Inferior parietal cortex (tissue), 1 donor: ENCODE measurements around the gene TMEM45A.
A peak's percentile ranks its signal among the peaks of the same experiment; 100 is the strongest.
"Not testable (repeated sequence)": the region's sequence is repeated elsewhere in the genome, so short reads cannot be mapped to it uniquely, and the experiment has no call there.

ENCODE experiments used
- DNase-seq: peaks from one replicate; pipeline ENCODE4 v3.0.0-alpha.2; 2016; ENCODE audit errors: extremely low spot score

The TMEM45A gene

DNA sequence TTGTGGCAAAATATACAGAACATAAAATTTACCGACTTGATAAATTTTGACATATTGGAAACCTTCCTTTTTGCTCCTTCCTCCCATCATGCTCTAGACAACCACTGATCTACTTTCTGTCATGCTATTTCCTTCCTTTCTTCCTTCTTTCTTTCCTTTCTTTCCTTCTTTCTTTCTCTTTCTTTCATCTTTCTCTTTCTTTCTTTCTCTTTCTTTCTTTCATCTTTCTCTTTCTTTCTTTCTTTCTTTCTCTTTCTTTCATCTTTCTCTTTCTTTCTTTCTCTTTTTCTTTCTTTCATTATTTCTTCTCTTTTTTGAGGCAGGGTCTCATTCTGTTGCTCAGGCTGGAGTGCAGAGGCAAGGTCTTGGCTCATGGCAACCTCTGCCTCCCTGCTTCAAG, 8.9 kb upstream of the TMEM45A start:
- no peak for DNase-seq

GRCh38 chr3:100486808-100487207, 5.6 kb upstream of the TMEM45A start:
- DNase-seq = no peak

GRCh38 chr3:100489118-100489517, 3.3 kb upstream of the TMEM45A start:
- no peak for DNase-seq

- no peak for DNase-seq
These were observed 4.4 kb downstream of the TMEM45A start for GRCh38 chr3:100496711-100497261.

GRCh38 chr3:100499651-100500050, 7.2 kb downstream of the TMEM45A start:
- no peak for DNase-seq

- no peak for DNase-seq
These were observed 8.0 kb downstream of the TMEM45A start for GRCh38 chr3:100500320-100500880.

DNA sequence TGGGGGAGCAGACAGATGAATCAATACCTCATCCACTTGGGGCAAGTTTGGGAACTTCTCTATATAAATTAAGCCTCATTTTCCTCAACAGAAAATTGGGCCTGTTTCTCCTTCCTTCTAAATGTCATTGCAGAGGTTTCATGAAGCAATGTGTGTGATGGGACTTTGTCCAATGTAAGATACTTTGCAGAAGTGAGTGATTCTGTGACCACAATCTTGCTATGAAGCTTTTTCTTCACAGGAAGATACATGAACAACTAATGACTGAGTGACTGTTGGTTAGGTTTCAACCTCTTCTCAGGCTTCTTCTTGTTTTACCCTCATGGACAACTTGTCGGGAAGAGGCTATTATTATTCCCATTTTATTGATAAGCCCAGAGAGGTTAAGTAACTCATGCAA, 11.0 kb downstream of the TMEM45A start:
- DNase-seq = no peak

GRCh38 chr3:100506355-100506754, 13.9 kb downstream of the TMEM45A start:
- DNase-seq = no peak

GRCh38 chr3:100509818-100510217, 17.4 kb downstream of the TMEM45A start:
- not testable (repeated sequence) for DNase-seq

GRCh38 chr3:100516232-100516631, 23.8 kb downstream of the TMEM45A start:
- DNase-seq = no peak

DNA sequence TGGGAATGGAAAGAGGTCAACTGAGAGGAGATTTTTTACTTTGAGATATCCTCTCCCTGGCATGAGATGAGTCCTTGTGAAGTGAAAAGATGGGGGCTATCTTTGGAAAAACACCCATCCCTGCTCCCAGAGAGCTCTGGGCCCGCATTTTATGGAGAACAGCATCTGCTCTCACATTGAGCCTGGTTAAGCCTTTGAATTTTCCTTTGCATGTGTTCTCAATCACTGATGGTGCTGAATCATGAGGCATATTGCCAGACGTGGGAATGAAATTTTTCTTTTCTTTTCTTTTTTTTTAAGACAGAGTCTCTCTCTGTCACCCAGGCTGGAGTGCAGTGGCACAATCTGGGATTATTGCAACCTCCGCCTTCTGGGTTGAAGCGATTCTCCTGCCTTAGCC, 24.4 kb downstream of the TMEM45A start:
- DNase-seq = peak; percentile 29

DNA sequence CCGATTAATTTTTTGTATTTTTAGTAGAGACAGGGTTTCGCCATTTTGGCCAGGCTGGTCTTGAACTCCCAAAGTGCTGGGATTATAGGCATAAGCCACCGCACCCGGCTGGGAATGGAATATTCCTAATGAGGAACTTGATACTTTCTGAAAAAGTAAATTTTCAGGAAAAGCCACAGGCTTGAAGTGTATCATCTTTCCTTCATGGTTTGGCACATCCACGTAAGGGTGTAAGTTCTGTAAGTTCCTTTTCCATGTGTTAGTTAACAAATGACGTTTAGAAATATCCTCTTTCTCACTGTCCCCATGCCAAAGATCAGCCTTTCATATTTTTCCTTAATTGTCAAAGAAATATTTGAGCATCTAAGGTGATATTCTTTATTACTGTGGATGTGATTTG, 24.9 kb downstream of the TMEM45A start:
- DNase-seq = no peak

GRCh38 chr3:100518244-100518643, 25.8 kb downstream of the TMEM45A start:
- DNase-seq = no peak

- no peak for DNase-seq
These were observed 26.6 kb downstream of the TMEM45A start for GRCh38 chr3:100518983-100519382.

DNA sequence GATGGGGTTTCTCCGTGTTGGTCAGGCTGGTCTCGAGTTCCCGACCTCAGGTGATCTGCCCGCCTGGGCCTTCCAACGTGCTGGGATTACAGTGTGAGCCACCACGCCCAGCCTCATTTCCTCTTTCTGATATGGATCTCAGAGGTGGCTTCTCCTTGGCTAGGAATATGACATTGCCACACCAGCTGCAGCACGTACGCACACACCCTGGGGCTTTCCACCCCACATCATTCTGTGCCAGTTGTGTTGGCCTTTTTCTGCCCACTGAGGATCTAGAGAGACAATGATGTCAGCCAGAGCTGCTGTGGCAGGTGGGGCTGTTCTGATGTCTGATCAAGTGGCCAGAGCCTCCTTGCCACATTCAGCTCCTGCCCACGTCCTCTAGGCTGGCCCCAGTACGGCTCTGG, 29.0 kb downstream of the TMEM45A start:
- DNase-seq = no peak

- no peak for DNase-seq
These were observed 29.7 kb downstream of the TMEM45A start for GRCh38 chr3:100522125-100522524.

DNA sequence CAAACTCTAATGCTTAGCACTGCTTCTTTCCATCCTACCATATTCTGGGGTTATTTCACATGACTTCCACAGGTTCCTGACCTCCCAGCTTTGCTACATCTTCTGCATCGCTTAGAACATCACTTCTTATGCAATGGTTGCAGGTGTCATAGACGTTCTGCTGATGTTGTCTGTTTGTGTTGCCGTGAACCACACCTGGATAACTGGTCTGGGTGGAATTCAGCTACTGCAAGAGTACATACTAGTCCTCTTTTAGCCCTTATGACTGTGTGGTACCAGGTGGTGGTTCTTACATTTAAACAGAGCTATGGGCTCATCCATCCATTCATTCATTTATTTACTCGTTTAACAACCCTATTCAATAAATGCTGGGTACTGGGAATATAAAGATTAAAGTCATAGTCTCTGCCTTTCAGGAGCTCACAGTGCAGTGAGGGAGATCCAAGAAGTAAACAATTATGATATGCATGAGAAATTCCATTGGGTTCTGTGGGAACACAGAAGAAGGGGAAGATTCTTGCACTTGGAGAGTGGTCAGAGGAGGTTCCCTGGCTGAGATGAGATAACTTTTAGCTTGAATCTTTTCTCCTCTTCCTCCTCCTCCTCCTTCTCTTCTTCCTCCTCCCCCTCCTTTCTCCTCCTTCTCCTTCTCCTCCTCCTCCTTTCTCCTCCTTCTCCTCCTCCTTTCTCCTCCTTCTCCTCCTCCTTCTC, 30.8 kb downstream of the TMEM45A start:
- DNase-seq = no peak

DNA sequence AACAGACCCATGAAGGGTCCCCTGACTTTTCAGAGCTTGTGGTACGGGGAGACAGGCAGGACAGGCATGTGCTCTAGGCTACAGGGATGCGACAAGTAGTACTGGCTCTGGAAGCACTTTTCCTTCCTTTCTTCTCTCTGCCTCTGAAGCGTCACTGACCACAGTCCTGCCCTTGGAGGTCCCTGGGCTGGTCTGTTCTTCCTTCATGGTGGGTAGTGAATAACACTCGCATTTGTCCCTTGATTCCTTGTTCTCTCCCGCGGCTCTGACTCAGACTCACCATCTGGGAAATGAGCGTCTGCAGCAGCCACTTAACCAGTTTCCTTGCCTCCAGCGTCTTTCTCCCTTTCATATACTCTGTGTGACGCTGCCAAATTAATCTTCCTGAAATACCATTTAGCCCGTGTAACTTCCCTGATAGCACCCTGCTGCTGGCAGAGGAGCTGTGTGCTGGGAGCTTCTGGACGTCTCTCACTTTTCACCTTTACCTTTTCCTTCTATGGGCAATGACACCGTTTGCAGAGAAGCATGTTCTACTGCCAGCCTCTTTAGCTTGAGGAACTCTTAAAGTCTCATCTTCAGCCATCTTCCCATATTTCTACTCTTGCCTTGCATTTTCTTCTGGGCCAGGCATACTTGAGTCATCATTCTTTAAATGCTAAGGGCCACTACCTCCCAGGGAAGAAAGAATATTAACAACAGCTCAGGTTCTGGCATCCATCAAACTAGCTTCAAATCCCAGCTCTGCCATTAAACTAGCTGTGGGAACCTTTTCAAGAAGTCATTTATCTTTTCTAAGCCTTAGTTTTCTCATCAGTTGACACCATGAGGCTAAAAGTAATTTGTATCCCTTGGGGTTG, 33.6 kb downstream of the TMEM45A start:
- DNase-seq = peak; percentile 25

DNA sequence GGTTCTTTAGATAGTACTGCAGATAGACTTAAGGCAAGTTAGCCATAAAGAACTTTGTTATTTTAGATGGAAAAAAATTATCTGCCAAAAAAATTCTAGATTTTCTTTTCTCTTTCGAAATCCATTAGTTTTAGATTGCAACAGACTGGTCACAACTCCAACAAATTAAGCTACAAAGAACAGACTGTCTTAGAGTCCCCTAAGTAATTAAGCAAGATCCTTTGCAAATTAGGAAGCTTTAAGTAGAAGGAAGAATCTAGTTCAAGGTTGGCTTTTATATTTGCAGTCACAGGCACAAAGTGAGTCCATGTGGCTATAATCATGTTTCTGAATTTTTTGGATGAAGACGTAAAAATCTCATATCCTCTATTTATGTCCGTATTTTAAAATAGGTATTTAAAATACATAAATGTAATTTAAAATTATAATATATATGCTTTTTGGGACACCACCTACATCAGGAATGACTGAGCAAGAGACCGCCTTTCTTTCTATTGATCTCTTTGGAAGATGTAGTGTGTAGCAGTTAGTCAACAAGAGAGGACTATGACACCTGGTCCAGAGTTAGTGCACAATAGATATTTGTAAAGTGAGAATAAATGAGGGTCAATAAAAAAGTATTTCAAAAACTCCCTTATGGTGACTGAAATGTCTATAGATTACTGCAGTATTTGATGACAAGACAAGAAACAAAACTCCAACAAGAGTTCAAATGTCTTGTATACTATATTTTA, 34.4 kb downstream of the TMEM45A start:
- no peak for DNase-seq

- DNase-seq = no peak
These were observed 34.9 kb downstream of the TMEM45A start for GRCh38 chr3:100527347-100527735.

DNA sequence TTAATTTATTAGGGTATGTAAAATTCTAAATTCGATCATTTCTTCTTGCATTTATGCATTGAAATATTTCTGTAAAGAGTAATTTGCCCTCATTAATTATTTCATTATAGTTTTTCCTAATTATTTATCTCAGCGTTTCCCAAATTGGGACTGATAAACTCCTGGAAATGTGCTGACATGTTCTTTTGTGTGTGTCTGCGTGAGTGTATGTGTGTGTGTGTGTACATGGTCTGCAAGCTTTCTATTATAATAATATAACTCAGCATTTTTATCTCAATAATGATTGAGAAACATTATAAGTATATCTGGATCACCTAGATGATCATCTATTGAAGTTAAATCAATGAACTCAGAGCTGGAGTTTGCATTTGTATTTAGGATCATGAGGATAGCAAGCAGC, 38.7 kb downstream of the TMEM45A start:
- no peak for DNase-seq

- DNase-seq = no peak
These were observed 40.0 kb downstream of the TMEM45A start for GRCh38 chr3:100532411-100532810.
